HepG2 (cell line): ENCODE results near the gene SEPTIN11. TPM values are rescaled to one million over a fixed set of nuclear protein-coding genes. Genes with fewer than 3 reads are reported as not detected.

Source experiments
- ARNTL ChIP-seq: sonication (generic); formaldehyde crosslinking; IDR thresholded peaks from 2 replicates; pipeline ENCODE4 v1.4.0; 2020; ENCODE audit warnings: mild to moderate bottlenecking, missing genetic modification reagents
- CEBPB ChIP-seq: IDR thresholded peaks from 2 replicates; pipeline ENCODE4 v1.6.1; 2011; ENCODE audit warnings: low read depth, low read length, improper control_type of control experiment, borderline replicate concordance
- CHCHD3 ChIP-seq: sonication (generic); formaldehyde crosslinking; IDR thresholded peaks from 2 replicates; pipeline ENCODE4 v1.8.0; 2022; ENCODE audit warnings: mild to moderate bottlenecking, missing genetic modification reagents, moderate library complexity
- HOXA3 ChIP-seq: sonication (generic); formaldehyde crosslinking; IDR thresholded peaks from 2 replicates; pipeline ENCODE4 v1.5.0; 2020; ENCODE audit warnings: missing genetic modification reagents
- NRL ChIP-seq: sonication (generic); formaldehyde crosslinking; IDR thresholded peaks from 2 replicates; pipeline ENCODE4 v1.5.0; 2020; ENCODE audit warnings: missing genetic modification reagents, mild to moderate bottlenecking, moderate library complexity, borderline replicate concordance
- RXRA ChIP-seq: sonication (generic); formaldehyde crosslinking; IDR thresholded peaks from 2 replicates; pipeline ENCODE4 v1.5.1; 2020; ENCODE audit warnings: missing genetic modification reagents
- TAF1 ChIP-seq: sonication (generic); formaldehyde crosslinking; IDR thresholded peaks from 2 replicates; pipeline ENCODE4 v1.4.0; 2020; ENCODE audit warnings: missing genetic modification reagents
- ZFP37 ChIP-seq: sonication (generic); formaldehyde crosslinking; IDR thresholded peaks from 2 replicates; pipeline ENCODE4 v1.4.0; 2020; ENCODE audit warnings: missing genetic modification reagents, borderline replicate concordance
- ZIK1 ChIP-seq: sonication (generic); formaldehyde crosslinking; IDR thresholded peaks from 2 replicates; pipeline ENCODE4 v1.5.0; 2020; ENCODE audit warnings: mild to moderate bottlenecking, low read depth, missing genetic modification reagents, borderline replicate concordance
- ZMYM2 ChIP-seq: sonication (generic); formaldehyde crosslinking; IDR thresholded peaks from 2 replicates; pipeline ENCODE4 v1.8.0; 2022; ENCODE audit warnings: mild to moderate bottlenecking, missing genetic modification reagents
- ZNF180 ChIP-seq: sonication (generic); formaldehyde crosslinking; IDR thresholded peaks from 2 replicates; pipeline ENCODE4 v1.4.0; 2020; ENCODE audit warnings: low read depth, missing genetic modification reagents, borderline replicate concordance
- ZNF263 ChIP-seq: sonication (generic); formaldehyde crosslinking; IDR thresholded peaks from 2 replicates; pipeline ENCODE4 v1.4.0; 2020; ENCODE audit warnings: missing genetic modification reagents
- ZNF766 ChIP-seq: sonication (generic); formaldehyde crosslinking; IDR thresholded peaks from 2 replicates; pipeline ENCODE4 v1.5.0; 2020; ENCODE audit warnings: missing genetic modification reagents, borderline replicate concordance
- ZNF772 ChIP-seq: sonication (generic); formaldehyde crosslinking; IDR thresholded peaks from 2 replicates; pipeline ENCODE4 v1.5.0; 2020; ENCODE audit warnings: mild to moderate bottlenecking, missing genetic modification reagents
- polyA plus RNA-seq, 8 experiments: library from polyadenylated mRNA; depleted of rRNA in 3 of 8; stranded (reverse) in 7 of 8; unstranded in 1 of 8; fragments of >200 nt; fragmentation: Illumina TruSeq in 4 of 8; extraction: Trizol in 4 of 8; gene quantifications; 2 replicates each; pipeline versions ENCODE4 v1.2.1 to v1.2.3, GENCODE V29; 2011 to 2016; ENCODE audit warnings: low read depth in 4 of 8, missing spikeins in 1 of 8, mixed read lengths in 1 of 8; ENCODE audit not compliant: insufficient read depth in 1 of 8
- total RNA-seq, 5 experiments: library from RNA; depleted of rRNA; stranded (reverse); fragments of >200 nt; fragmentation: Illumina TruSeq; extraction: Trizol; gene quantifications; 2 replicates each; pipeline ENCODE4 v1.2.3, GENCODE V29; 2016; ENCODE audit warnings: low read depth in 1 of 5
- TF ChIP-seq, protein P1 (sequence below): sonication (generic); formaldehyde crosslinking; IDR thresholded peaks from 2 replicates; pipeline ENCODE4 v1.4.0; 2020; ENCODE audit warnings: missing genetic modification reagents, mild to moderate bottlenecking, borderline replicate concordance
- TF ChIP-seq, protein P2 (sequence below): sonication (generic); formaldehyde crosslinking; conservative IDR thresholded peaks from 2 replicates; pipeline ENCODE4 v1.8.0; 2022; ENCODE audit warnings: missing genetic modification reagents
- TF ChIP-seq, protein P3 (sequence below): sonication (generic); formaldehyde crosslinking; IDR thresholded peaks from 2 replicates; pipeline ENCODE4 v1.4.0; 2020; ENCODE audit warnings: mild to moderate bottlenecking, missing genetic modification reagents
- TF ChIP-seq, protein P4 (sequence below): sonication (generic); formaldehyde crosslinking; IDR thresholded peaks from 2 replicates; pipeline ENCODE4 v1.4.0; 2020; ENCODE audit warnings: mild to moderate bottlenecking, low read depth, missing genetic modification reagents
- TF ChIP-seq, protein P5 (sequence below): sonication (generic); formaldehyde crosslinking; IDR thresholded peaks from 2 replicates; pipeline ENCODE4 v1.5.0; 2020; ENCODE audit warnings: mild to moderate bottlenecking, missing genetic modification reagents

The SEPTIN11 gene
- total and polyA plus RNA-seq, 2 of the 13 experiments (the other 11 are each of a cell fraction or from before 2014, with no cell fraction given), result 28.9 to 47.3 TPM

DNA sequence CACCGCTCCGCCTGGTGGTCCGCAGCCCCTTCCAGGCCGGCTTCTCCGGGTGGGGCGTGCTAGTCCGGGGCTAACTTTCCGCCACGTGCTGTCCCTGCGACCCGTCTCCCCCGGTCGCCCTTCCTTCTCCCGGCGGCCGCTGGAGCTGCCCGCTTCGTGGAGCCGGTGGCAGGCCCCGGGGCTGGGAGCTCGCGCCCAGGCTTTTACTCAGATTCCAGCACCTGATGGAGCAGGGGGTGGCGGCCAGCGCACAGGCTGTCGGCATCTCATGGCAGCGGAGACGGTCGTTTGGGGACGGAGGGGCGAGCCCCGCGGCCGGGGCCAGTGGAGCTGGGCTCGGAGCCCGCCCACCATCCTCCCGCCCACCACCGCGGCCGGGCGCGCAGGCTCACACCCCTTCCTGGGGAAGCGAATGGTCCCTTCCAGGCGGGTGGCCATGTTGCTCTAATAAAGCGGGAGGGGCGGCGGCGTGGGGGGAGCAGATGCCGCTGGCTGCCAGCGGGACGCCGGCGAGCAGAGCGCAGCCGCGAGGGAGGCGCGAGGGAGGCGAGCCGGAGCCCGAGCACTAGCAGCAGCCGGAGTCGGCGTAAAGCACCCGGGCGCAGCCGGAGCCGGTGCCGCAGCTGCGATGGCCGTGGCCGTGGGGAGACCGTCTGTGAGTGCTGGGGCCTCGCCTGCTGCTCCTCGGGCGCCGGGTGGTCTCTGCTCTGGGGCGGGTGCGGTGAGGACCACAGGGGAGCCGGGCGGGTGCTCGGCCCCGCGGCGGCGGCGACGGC lies at the start of gene SEPTIN11 (continued):
- TF ChIP-seq, protein P1, sequence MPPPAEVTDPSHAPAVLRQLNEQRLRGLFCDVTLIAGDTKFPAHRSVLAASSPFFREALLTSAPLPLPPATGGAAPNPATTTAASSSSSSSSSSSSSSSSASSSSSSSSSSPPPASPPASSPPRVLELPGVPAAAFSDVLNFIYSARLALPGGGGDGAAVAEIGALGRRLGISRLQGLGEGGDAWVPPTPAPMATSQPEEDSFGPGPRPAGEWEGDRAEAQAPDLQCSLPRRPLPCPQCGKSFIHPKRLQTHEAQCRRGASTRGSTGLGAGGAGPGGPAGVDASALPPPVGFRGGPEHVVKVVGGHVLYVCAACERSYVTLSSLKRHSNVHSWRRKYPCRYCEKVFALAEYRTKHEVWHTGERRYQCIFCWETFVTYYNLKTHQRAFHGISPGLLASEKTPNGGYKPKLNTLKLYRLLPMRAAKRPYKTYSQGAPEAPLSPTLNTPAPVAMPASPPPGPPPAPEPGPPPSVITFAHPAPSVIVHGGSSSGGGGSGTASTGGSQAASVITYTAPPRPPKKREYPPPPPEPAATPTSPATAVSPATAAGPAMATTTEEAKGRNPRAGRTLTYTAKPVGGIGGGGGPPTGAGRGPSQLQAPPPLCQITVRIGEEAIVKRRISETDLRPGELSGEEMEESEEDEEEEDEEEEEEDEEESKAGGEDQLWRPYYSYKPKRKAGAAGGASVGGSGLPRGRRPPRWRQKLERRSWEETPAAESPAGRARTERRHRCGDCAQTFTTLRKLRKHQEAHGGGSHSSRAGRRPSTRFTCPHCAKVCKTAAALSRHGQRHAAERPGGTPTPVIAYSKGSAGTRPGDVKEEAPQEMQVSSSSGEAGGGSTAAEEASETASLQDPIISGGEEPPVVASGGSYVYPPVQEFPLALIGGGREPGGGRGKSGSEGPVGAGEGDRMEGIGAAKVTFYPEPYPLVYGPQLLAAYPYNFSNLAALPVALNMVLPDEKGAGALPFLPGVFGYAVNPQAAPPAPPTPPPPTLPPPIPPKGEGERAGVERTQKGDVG, result no peak
- TF ChIP-seq ZNF772 (CRISPR knock-in tag), result peak; percentile 66; the same call in 1 of the 2 replicates
- TF ChIP-seq ARNTL (CRISPR knock-in tag), result peak; percentile 43; the same call in 1 of the 2 replicates
- TF ChIP-seq, protein P2, sequence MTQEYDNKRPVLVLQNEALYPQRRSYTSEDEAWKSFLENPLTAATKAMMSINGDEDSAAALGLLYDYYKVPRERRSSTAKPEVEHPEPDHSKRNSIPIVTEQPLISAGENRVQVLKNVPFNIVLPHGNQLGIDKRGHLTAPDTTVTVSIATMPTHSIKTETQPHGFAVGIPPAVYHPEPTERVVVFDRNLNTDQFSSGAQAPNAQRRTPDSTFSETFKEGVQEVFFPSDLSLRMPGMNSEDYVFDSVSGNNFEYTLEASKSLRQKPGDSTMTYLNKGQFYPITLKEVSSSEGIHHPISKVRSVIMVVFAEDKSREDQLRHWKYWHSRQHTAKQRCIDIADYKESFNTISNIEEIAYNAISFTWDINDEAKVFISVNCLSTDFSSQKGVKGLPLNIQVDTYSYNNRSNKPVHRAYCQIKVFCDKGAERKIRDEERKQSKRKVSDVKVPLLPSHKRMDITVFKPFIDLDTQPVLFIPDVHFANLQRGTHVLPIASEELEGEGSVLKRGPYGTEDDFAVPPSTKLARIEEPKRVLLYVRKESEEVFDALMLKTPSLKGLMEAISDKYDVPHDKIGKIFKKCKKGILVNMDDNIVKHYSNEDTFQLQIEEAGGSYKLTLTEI, result no peak
- TF ChIP-seq HOXA3 (CRISPR knock-in tag), result peak; percentile 83
- no peak for TF ChIP-seq ZMYM2
- TF ChIP-seq, protein P3, sequence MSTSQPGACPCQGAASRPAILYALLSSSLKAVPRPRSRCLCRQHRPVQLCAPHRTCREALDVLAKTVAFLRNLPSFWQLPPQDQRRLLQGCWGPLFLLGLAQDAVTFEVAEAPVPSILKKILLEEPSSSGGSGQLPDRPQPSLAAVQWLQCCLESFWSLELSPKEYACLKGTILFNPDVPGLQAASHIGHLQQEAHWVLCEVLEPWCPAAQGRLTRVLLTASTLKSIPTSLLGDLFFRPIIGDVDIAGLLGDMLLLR (CRISPR knock-in tag), result no peak
- peak; percentile 87 for TF ChIP-seq TAF1 (CRISPR knock-in tag)
- no peak for TF ChIP-seq ZNF766 (CRISPR knock-in tag)
- TF ChIP-seq, protein P4, sequence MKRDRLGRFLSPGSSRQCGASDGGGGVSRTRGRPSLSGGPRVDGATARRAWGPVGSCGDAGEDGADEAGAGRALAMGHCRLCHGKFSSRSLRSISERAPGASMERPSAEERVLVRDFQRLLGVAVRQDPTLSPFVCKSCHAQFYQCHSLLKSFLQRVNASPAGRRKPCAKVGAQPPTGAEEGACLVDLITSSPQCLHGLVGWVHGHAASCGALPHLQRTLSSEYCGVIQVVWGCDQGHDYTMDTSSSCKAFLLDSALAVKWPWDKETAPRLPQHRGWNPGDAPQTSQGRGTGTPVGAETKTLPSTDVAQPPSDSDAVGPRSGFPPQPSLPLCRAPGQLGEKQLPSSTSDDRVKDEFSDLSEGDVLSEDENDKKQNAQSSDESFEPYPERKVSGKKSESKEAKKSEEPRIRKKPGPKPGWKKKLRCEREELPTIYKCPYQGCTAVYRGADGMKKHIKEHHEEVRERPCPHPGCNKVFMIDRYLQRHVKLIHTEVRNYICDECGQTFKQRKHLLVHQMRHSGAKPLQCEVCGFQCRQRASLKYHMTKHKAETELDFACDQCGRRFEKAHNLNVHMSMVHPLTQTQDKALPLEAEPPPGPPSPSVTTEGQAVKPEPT (CRISPR knock-in tag), result no peak
- no peak for TF ChIP-seq ZNF180 (CRISPR knock-in tag)
- no peak; the same call in 1 of the 2 replicates for TF ChIP-seq ZFP37 (CRISPR knock-in tag)
- no peak for TF ChIP-seq ZIK1
- TF ChIP-seq CEBPB, result no peak
- TF ChIP-seq ZNF263, result peak; percentile 71
- no peak for TF ChIP-seq CHCHD3 (CRISPR knock-in tag)
- no peak for TF ChIP-seq NRL (CRISPR knock-in tag)
- peak; percentile 36; the same call in 1 of the 2 replicates for TF ChIP-seq RXRA (CRISPR knock-in tag)
- TF ChIP-seq, protein P5, sequence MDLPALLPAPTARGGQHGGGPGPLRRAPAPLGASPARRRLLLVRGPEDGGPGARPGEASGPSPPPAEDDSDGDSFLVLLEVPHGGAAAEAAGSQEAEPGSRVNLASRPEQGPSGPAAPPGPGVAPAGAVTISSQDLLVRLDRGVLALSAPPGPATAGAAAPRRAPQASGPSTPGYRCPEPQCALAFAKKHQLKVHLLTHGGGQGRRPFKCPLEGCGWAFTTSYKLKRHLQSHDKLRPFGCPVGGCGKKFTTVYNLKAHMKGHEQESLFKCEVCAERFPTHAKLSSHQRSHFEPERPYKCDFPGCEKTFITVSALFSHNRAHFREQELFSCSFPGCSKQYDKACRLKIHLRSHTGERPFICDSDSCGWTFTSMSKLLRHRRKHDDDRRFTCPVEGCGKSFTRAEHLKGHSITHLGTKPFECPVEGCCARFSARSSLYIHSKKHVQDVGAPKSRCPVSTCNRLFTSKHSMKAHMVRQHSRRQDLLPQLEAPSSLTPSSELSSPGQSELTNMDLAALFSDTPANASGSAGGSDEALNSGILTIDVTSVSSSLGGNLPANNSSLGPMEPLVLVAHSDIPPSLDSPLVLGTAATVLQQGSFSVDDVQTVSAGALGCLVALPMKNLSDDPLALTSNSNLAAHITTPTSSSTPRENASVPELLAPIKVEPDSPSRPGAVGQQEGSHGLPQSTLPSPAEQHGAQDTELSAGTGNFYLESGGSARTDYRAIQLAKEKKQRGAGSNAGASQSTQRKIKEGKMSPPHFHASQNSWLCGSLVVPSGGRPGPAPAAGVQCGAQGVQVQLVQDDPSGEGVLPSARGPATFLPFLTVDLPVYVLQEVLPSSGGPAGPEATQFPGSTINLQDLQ (CRISPR knock-in tag), result 0 out of 2 replicates have a peak, but pooled peaks have one; percentile 9
